Fibroblast of skin of back (primary cell): ENCODE results near the gene C5.

Experiments
- DNase-seq: peaks from one replicate; pipeline ENCODE4 v3.0.0-alpha.2; 2013

Gene C5

GRCh38 chr9:120940573-120940972 lies 109.5 kb downstream of the C5 start:
- DNase-seq = no peak

GRCh38 chr9:120938851-120939250 lies 111.2 kb downstream of the C5 start:
- no peak for DNase-seq

DNA sequence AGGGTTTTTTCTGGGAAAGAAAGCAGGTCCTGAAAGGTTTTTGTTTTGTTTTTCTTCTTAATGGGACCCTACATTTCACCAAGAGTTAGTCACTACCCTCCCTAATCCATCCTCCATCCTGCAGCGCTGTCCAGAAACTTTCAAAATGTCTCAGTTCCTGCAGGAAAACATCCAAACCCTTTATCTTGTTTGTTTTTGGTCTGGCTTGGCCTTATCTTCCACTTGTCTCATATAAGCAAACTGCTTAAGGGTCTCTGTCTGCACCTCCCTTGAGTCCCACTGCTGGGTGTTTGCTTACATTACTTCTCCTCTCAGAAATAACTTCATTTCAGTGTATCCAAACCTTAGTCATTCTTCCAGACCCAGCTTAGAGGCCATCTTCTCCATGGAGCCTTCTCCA lies 112.5 kb downstream of the C5 start:
- DNase-seq = peak; percentile 79

DNA sequence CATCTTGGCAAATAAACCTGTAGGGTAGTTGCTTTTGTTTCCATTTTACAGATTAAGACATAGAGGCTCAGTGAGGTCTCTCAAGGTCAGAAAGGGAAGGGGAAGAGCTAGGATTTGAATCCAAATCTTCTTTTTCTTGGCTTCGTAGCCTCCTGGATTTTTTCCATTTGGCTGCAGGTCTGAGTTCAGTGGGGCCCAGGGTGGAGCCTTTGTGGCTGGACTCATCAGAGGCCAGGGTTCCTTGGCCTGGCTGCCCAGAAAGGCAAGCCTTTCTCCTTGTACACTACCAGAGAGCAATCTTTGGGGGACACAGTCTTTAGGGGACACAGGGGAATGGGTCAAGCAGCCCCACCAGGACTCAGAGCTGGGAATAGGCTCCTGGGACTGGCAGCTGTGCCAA lies 112.9 kb downstream of the C5 start:
- no peak for DNase-seq

GRCh38 chr9:120936764-120937122 lies 113.3 kb downstream of the C5 start:
- DNase-seq = no peak

- peak; percentile 96 for DNase-seq
Observed at GRCh38 chr9:120936011-120936763, 113.9 kb downstream of the C5 start.

- DNase-seq = peak; percentile 92
Observed at GRCh38 chr9:120935383-120935857, 114.7 kb downstream of the C5 start.

GRCh38 chr9:120934281-120934680 lies 115.8 kb downstream of the C5 start:
- DNase-seq = no peak

GRCh38 chr9:120933310-120934055 lies 116.6 kb downstream of the C5 start:
- DNase-seq = no peak

- no peak for DNase-seq
Observed at GRCh38 chr9:120932086-120932823, 117.8 kb downstream of the C5 start.

- DNase-seq = peak; percentile 83
Observed at GRCh38 chr9:120931231-120932085, 118.6 kb downstream of the C5 start.

DNA sequence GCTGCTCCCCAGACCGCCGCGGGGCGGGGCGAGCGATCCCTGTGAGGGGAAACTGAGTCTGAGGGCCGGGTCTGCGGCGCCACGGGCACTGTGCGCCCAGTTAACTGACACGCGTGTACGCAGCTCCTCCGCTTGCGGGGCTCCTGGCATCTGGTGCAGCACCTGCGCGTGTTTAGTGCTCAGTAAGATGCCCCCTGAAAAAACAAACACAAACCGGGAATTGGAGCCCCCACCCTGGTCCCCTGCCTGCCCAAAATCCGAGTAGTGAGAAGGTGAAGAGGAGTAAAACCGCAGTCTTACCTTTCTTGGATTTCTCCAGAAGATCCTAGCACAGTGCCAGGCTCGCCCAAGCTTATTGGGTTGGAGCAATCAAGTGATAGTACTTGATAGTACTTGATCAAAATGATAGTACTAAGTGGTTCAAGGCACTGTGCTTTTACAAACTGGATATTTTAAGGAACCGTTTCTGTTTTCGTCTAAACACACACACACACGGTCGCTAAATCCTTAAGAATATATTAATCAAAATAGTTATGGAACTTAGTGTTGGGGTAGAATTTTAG lies 120.8 kb downstream of the C5 start:
- no peak for DNase-seq

DNA sequence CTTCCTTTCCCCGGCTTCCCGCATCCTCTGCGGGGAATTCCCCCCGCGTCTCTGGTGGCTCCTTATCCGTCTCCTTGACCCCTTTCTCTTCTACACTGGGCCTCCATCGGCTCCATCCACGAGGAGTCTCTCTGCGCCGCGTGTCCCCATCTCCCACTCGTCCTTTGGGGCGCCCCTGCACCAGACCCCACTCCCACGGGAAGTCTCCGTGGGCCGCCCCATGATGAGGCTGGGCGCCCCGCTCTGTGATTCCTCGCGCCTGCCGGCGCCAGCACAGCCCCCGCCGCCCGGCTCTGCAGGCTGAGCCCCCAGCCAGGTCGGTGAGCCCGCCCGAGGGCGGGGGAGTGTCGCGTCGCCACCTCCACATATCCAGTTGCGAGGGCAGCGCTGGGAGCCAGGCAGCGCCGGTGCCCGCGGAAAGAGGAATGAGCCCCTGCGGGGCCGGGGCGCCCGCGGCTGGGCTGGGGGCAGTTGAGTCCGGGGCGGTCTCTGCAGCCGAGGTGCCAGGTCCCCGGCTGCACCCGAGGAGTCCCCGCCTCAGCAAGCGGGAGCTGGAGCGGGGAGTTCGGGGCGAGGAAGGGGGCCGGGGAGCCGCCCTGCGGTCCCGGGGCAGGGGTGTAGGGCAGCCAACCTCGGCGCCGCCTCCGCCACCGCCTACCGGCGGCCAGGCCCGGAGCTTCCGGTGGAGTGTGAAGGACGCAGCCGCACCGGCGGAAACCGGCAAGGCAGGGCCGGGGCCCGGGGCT lies 121.4 kb downstream of the C5 start:
- DNase-seq = peak; percentile 65

DNA sequence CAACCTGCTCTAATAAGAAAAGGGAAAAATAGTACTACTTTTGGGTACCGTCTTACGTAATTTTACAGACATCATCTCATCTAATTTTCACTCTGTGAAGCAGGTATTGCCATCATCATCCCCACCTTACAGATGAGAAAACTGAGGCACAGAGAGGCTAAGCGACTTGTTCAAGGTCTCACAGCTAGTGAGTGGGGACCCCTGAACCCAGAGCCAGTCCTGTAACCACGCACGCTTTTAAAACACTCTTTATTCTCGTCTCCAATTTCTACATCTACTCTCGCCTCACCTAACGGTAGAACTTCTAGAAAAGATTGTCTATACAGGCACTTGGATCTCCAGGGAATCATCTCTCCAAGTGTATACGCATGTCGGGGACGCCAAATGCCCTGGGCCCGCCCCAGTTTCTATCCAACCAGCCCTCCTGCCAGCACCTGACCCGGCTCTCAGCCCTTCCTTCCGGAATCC lies 122.0 kb downstream of the C5 start:
- DNase-seq = no peak

DNA sequence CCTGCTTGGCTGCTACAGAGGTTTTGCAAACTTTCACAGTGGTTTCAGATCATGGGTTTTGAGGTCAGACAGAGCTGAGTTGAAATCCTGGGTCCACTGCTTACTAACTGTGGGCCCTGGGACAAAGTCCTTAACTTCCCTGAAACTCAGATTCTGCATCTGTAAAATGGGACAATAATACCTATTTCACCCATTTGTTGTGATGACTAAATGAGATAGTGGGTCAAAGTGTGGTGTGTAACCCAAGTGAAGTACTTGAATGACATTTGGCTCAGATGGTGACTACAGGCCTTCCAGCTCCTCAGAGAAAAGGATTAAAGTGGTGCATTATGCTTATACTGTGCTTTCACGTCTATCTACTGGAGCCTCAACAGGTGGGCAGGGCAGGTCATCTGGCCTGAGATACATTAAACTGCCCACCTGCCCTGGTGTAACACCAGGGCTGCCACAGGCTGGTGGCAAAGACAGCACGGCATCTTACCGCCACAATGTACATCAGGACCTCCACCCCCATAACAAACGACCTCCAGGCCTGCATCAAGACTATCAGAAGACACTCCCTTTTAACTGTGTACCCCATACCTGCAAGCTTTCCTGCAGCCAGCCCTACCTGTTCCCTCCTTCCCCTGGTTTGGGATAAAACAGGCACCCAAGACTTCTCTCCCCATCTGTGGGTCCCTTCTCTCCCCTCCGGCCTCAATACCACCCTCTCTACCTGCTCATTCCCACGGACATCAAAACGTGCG lies 122.6 kb downstream of the C5 start:
- no peak for DNase-seq

GRCh38 chr9:120926397-120926928 lies 123.6 kb downstream of the C5 start, which contains the start of gene TRAF1:
Gene TRAF1 (minus strand): TSS chr9:120926796. CDS start chr9:120926075, 721 bp downstream.
- no peak for DNase-seq

DNA sequence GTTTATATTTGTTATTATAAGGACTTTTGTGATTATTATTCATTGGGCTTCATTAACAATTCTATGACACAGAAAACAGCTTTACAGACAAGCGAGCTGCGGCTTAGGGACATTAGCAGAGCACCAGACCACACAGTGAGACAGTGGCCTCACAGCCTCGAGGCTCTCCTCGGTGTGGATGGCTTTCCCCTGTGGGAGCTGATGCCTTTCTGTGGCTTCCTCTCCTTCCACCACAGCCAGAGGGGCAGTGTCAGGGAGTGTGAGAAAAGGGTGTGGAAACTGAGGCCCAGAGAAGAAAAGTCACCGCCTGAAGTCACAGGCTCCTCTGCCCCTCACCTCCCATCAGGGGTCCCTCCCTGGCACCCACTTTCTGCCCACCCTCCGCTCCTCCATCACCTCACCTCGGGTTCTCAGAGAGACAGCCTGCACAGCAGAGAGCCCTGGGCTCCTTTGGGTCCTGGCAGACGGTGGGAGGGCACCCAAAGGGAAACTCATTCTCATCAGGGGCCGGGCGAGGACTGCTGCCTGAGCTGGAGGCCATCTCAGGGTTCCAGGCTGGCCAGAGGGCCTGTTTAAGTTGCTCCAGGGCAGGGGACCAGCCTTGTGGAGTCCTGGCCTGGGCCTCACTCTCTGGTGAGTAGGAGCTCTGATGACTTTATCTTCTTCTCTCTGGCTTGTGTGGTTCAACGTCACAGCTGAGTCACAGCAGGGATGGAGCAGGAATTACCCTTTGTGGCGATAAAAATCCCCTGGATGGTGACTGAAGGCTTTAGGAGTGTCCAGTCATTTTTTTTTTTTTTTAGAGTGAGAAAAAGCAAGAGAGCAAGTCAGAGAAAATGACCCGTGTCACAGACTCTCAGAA lies 124.3 kb downstream of the C5 start:
- DNase-seq = peak; percentile 93

DNA sequence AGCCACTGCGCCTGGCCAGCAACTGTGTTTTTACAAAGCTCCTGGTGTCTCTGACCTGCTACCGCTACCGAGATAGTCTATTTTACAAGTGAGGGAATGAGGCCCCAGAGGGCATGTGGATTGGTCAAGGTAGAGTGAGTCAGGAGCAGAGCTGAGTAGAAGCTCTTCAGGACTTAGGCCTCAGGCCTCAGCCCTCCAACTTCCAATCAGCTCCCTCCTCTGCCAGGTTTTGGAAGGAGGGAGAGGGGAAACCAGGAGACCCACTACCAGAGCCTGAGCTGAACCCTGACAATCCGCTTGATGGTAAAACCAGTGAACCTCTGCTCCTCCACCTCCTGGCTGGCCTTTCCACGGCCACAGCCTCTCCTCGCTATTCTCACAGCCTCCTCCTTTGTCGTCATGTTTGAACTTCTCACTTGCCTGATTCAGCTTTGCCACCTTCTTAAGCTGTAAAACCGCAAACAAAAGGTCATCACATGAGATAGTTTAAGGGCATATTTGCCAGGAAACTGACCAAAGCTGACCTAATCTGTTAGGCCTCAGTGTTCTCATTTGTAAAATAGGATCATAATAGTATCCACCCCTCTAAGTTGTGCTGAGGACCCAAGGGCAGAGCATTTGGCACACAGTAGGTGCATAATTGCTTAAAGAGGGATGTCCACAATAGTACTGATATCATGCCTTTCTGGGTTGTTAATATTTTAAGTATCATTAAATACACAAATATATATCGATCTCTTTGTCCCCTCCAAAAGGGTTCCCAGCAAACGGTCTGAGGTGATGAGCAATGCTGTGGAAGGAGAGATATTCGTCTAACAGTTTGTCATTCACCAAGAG lies 125.2 kb downstream of the C5 start:
- DNase-seq = no peak
